ENCODE data around the gene LMTK3. TPM values are rescaled to one million over a fixed set of nuclear protein-coding genes. Genes with fewer than 3 reads are reported as not detected.

The LMTK3 gene
- total and polyA plus RNA-seq, 2 of the 13 experiments (the other 11 are each of a cell fraction or from before 2014, with no cell fraction given) = 0.18 to 0.29 TPM

DNA sequence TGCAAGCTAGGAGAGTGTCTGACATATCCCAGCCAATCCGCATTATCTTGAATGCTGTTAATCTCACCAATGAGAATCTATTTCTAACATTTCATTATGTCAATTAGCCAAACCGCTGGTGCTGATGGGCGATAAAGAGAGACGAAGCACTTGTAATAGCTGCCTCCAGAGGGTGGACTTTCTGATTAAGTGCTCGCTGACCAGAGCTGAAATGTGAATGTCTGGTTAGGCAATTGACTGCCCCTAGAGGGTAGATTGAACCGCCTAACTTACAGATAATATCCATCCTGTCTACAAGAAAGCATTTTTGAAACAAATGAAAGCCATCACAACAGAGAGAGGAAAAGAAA is 66.4 kb downstream of the LMTK3 start (continued):
- no peak for TF ChIP-seq KDM6A (CRISPR knock-in tag; IDR thresholded peaks at IDR 0.05; ENCODE audit: low read depth)
- peak; percentile 96 for TF ChIP-seq ARID3A (IDR thresholded peaks at IDR 0.05; ENCODE audit: low read depth, low read length)
- 0 out of 2 replicates have a peak, but pooled peaks have one; percentile 10 for TF ChIP-seq ARNT2 (CRISPR knock-in tag; IDR thresholded peaks at IDR 0.05; ENCODE audit: low read depth)
- no peak for TF ChIP-seq HIVEP1 (CRISPR knock-in tag; IDR thresholded peaks at IDR 0.05)
- TF ChIP-seq ZNF775 (CRISPR knock-in tag; IDR thresholded peaks at IDR 0.05; ENCODE audit: borderline replicate concordance) = 0 out of 2 replicates have a peak, but pooled peaks have one; percentile 41
- no peak for TF ChIP-seq ZFP41 (CRISPR knock-in tag; IDR thresholded peaks at IDR 0.05; ENCODE audit: borderline replicate concordance)
- TF ChIP-seq JUNB (CRISPR knock-in tag; IDR thresholded peaks at IDR 0.05; ENCODE audit: borderline replicate concordance) = no peak
- TF ChIP-seq SNAPC4 (CRISPR knock-in tag; IDR thresholded peaks at IDR 0.05) = peak; percentile 97
- peak; percentile 33; the same call in 1 of the 2 replicates for TF ChIP-seq ZBTB8A (CRISPR knock-in tag; IDR thresholded peaks at IDR 0.05; ENCODE audit: borderline replicate concordance, low read depth)
- TF ChIP-seq FOSL2 (CRISPR knock-in tag; IDR thresholded peaks at IDR 0.05) = no peak
- TF ChIP-seq NR2F2 (IDR thresholded peaks at IDR 0.05; ENCODE audit: borderline replicate concordance, low read depth) = no peak
- peak; percentile 49; the same call in 1 of the 2 replicates for TF ChIP-seq CEBPG (CRISPR knock-in tag; IDR thresholded peaks at IDR 0.05)
- no peak for TF ChIP-seq TEF (CRISPR knock-in tag; IDR thresholded peaks at IDR 0.05)
- no peak for TF ChIP-seq KAT2B (IDR thresholded peaks at IDR 0.05; ENCODE audit: borderline replicate concordance, low read depth, low read length)
- TF ChIP-seq, protein P1, sequence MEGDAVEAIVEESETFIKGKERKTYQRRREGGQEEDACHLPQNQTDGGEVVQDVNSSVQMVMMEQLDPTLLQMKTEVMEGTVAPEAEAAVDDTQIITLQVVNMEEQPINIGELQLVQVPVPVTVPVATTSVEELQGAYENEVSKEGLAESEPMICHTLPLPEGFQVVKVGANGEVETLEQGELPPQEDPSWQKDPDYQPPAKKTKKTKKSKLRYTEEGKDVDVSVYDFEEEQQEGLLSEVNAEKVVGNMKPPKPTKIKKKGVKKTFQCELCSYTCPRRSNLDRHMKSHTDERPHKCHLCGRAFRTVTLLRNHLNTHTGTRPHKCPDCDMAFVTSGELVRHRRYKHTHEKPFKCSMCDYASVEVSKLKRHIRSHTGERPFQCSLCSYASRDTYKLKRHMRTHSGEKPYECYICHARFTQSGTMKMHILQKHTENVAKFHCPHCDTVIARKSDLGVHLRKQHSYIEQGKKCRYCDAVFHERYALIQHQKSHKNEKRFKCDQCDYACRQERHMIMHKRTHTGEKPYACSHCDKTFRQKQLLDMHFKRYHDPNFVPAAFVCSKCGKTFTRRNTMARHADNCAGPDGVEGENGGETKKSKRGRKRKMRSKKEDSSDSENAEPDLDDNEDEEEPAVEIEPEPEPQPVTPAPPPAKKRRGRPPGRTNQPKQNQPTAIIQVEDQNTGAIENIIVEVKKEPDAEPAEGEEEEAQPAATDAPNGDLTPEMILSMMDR (CRISPR knock-in tag; IDR thresholded peaks at IDR 0.05) = peak; percentile 53
- TF ChIP-seq, protein P2, sequence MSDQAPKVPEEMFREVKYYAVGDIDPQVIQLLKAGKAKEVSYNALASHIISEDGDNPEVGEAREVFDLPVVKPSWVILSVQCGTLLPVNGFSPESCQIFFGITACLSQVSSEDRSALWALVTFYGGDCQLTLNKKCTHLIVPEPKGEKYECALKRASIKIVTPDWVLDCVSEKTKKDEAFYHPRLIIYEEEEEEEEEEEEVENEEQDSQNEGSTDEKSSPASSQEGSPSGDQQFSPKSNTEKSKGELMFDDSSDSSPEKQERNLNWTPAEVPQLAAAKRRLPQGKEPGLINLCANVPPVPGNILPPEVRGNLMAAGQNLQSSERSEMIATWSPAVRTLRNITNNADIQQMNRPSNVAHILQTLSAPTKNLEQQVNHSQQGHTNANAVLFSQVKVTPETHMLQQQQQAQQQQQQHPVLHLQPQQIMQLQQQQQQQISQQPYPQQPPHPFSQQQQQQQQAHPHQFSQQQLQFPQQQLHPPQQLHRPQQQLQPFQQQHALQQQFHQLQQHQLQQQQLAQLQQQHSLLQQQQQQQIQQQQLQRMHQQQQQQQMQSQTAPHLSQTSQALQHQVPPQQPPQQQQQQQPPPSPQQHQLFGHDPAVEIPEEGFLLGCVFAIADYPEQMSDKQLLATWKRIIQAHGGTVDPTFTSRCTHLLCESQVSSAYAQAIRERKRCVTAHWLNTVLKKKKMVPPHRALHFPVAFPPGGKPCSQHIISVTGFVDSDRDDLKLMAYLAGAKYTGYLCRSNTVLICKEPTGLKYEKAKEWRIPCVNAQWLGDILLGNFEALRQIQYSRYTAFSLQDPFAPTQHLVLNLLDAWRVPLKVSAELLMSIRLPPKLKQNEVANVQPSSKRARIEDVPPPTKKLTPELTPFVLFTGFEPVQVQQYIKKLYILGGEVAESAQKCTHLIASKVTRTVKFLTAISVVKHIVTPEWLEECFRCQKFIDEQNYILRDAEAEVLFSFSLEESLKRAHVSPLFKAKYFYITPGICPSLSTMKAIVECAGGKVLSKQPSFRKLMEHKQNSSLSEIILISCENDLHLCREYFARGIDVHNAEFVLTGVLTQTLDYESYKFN (CRISPR knock-in tag; conservative IDR thresholded peaks at IDR 0.05) = 0 out of 2 replicates have a peak, but pooled peaks have one; percentile 5
- TF ChIP-seq RAD21 (CRISPR knock-in tag; IDR thresholded peaks at IDR 0.05) = peak; percentile 18; the same call in 1 of the 2 replicates
- no peak for TF ChIP-seq ZNF841 (CRISPR knock-in tag; IDR thresholded peaks at IDR 0.05; ENCODE audit: borderline replicate concordance)

All from HepG2 (cell line).